OCI-LY3 (cell line): Measurements from ENCODE around the gene METTL17.

Experiments
- CTCF ChIP-seq: fragments of 200-600, 300-600 bp; sonication (generic); IDR thresholded peaks from 2 replicates; pipeline ENCODE4 v1.5.1; 2014; ENCODE audit warnings: antibody characterized with exemption, low read length, low read depth
- EZH2phosphoT487 ChIP-seq: fragments of 200-600 bp; shearing (Covaris generic); IDR thresholded peaks from 2 replicates; pipeline ENCODE4 v1.6.1; 2018; ENCODE audit warnings: antibody characterized with exemption, mixed run types, low read depth

GRCh38 chr14:21016413-21017190 is 26.8 kb downstream of the METTL17 start:
- TF ChIP-seq CTCF: no peak
- no peak for TF ChIP-seq EZH2phosphoT487
